IPS DF 4.7 (cell line): ENCODE results near the gene TLCD3B.
"Not testable (repeated sequence)": the region's sequence is repeated elsewhere in the genome, so short reads cannot be mapped to it uniquely, and the experiment has no call there.

Experiments used
- DNase-seq: peaks from one replicate; pipeline ENCODE4 v3.0.0-alpha.2; 2013; ENCODE audit warnings: low spot score; ENCODE audit errors: extremely low read depth

The TLCD3B gene

DNA sequence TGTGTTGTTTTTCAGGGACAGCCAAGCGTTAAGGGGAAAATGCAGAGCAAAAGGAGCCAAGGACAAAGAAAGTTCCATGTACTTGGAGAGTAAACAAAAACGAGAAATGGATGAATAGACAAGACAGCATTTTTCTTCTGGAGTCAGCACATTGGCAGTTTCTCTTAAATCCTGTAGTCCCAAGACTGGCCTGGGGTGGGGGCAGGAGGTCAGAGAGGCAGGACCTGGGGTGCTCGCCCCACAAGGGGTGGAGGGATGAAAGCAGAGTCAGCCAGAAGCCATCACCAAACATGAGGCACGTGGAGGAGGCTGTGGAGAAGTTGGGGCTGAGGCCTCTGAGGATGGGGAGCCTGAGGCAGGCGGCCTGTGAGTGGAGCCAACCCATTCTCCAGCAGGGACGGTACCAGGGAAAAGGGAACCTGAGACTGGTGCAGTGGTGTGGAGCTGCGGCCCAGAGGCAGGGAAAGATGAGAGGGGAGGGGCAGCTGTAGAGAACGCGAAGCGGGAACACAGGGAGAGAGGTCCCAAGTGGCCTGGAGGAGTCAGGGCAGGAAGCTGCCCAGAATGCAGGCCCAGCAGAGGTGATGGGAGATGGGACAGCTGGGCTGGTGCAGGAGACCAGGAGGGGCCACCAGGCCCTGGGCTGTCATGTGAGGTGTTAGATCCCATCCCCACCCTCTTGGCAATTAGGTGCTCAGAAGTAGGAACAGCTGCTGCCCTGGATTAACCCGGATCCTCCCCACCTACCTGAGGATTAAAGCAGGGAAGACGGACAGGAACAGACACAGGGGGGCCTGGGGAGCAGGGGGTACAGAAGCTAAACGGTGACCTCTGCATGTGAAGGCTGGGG lies 3.3 kb downstream of the TLCD3B start:
- no peak for DNase-seq

DNA sequence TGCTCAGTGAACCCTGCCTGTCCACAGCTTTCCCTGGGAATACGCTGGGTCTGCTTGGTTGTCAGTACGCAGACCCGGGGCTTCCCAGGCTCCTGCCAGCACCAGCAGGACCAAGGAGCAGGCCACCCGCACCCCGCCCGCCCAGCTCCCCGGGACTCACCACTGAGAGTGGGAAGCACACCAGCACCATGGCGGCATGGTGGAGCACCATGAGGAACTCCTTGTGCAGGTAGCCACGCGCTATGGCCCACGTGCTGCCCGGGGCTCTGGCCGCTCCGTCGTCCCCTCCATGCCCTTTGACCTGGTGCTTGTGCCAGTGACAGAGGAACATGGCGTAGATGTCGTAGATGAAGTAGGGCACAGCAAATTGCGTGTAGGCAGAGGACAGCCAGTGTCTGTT lies 4.6 kb downstream of the TLCD3B start:
- DNase-seq = no peak

DNA sequence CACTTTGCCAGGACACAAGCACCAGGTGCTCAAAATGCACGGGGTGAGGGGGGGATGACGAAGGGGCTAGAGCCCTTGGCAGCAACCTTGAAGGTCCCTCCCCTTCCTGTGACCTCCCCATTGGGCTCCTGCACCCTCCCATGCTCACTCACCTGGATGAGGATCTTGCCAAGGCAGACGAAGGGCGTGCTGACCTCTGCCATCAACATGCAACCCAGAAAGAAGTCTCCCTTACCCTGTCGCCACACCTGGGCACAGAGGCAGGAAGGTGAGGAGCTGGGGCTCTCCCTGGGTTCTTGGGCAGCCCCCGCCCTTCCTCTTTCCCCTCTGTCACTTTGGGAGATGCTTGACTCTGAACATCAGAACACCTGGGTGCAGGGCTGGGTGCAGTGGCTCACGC lies 5.5 kb downstream of the TLCD3B start:
- no peak for DNase-seq

DNA sequence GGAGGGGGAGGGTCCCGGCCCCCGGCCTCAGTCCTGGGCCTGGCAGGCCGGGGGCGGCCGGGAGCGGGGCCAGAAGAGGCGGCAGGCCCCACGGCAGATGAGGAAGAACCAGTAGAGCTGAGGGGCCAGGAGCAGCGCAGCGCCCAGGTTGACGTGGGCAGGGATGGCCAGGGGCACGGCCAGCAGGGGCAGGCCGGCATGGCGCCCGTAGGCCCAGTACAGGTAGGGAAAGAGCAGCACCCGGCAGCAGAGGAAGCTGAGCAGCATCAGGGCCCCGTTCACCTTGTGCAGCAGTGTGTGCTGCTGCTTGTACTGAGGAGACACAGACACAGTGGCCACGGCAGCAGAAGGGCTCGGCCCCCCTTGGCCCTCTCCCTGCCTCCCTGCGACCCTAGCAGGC lies 5.9 kb downstream of the TLCD3B start:
- DNase-seq = no peak

DNA sequence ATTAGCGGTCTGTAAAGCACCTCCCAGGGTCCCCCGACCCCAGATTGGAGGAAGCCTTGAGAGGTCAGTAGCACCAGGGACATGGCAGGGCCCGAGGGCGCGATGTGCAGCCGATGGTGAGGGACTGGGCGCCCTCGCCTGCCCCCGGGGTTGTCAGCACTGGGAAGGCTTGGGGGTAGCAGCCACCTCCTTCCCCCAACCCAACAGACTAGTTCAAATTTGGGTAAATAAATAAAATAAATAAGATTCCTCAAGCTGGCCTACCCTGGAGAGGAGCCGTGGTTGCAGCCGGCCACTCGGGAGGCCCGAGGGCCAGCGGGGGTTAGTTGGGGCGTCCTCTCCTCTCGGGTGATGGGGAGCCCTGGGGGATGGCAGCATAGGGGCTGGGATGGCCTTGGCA lies 6.6 kb downstream of the TLCD3B start:
- DNase-seq = no peak

DNA sequence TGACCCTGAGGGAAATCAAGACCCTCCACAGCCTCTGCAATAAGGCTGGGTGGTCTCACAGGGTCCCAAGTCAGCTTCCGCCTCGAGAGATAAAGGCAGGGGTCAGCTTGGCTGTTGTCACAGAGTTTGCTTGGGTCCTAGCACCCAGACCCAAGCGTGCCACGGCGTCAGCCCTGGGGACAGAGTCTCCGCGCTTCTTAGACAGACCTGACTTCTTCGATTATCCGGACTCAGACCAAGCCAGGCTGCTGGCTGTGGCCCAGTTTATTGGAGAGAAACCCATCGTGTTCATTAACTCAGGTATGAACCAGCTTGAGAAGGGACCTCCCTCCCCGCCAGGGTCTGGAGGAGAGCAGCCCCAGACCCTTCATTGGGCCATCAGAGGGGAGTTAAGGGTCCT lies 7.5 kb downstream of the TLCD3B start:
- DNase-seq = no peak

DNA sequence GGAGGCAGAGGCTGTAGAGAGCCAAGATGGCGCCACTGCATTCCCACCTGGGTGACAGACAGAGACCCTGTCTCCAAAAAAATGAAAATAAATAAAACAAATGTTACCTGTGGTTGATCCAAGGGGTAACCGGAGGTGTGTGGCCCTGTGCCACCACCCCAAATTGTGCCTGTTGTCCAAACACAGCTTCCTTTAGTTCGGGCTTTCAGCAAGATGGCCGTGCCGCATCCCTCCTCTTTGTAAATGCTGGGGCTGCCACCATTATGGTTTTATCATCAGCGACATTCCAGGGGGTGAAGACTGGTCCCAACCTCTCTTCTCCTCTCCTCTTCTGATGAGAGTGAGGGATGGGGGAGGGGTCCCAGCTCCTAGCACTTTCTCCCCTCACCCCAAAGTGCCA lies 8.2 kb downstream of the TLCD3B start, which contains the start of gene C16orf92:
Gene C16orf92 (plus strand): TSS at position 312 of the 400 bp plus-strand sequence. CDS start 143 bp downstream, outside the sequence.
- no peak for DNase-seq

DNA sequence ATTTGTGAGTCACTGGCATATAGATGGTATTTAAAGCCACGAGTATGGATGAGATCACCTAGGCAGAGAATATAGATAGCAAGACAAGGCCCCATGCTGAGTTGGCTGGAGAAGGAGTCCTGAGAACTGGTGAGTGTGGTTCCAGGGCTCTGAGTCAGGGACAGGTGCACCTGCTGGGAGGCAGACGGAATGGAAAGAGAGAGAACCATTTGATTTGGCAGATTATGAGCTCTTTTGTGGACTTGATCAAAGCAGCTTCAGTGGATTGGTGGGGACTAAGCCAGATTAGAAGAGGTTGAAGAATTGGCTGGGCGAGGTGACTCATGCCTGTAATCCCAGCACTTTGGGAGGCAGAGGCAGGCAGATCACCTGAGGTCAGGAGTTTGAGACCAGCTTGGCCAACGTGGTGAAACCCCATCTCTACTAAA lies 12.3 kb downstream of the TLCD3B start:
- no peak for DNase-seq

DNA sequence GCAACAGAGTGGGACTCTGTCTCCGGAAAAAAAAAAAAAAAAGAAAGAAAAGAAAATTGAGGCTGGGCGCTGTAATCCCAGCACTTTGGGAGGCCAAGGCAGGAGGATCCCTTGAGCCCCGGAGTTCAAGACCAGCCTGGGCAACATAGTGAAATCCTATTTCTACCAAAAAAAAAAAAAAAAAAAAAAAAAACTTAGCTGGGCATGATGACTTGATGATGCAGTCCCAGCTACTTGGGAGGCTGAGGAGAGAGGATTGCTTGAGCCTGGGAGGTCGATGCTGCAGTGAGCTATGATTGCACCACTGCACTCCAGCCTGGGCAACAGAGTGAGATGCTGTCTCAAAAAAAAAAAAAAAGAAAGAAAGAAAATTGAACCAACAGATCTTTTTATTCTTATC lies 13.1 kb downstream of the TLCD3B start:
- not testable (repeated sequence) for DNase-seq

DNA sequence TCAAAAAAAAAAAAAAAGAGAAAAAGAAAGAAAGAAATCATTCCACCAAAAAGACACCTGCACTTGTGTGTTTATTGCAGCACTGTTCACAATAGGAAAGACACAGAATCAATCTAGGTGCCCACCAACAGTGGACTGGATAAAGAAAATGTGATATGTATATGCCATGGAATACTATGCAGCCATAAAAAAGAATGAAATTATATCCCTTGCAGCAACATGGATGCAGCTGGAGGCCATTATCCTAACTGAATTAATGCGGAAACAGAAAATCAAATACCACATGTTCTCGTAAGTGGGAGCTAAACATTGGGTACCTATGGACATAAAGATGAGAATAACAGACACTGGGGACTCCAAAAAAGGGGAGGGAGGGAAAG lies 13.8 kb downstream of the TLCD3B start:
- DNase-seq = no peak

DNA sequence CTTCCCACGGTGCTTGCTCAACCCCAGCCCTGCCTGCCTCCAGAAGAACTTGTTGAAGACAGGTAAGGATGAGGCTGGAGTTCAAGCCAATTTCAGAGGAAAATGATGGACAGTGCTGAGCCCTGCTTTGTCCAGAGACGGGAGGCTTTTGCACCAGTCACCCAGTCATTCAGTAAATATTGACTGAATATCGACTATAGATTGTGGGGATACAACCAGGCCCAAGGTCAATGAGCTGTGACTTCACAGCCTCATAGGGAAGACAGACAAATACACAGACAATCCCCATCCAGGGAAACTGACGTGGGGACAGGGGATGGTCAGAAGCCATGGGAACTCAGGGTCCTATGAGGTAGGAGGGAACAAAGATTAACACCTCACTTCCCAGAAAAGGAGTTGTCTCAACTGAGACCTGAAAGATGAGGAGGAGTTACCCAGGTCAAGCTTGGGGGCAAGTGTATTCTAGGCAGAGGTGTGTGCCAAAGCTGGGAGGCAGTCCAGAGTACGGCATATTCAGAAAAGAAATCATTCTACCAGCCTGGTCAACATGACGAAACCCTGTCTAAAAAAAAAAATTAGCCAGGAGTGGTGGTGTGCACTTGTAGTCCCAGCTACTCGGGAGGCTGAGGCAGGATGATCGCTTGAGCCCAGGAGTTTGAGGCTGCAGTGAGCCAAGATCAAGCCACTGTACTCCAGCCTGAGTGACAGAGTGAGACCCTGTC lies 14.4 kb downstream of the TLCD3B start:
- no peak for DNase-seq

DNA sequence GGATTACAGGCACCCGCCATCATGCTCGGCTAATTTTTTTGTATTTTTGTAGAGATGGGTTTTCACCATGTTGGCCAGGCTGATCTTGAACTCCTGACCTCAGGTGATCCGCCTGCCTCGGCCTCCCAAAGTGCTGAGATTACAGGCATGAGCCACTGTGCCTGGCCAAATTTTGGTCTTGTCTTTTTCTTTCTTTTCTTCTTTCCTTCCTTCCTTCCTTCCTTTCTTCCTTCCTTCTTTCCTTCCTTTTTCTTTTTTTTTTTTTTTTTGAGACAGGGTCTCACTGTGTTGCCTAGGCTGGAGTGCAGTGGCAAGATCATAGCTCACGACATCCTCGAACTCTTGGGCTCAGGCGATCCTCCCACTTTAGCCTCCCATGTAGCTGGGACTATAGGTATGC lies 15.6 kb downstream of the TLCD3B start:
- not testable (repeated sequence) for DNase-seq

DNA sequence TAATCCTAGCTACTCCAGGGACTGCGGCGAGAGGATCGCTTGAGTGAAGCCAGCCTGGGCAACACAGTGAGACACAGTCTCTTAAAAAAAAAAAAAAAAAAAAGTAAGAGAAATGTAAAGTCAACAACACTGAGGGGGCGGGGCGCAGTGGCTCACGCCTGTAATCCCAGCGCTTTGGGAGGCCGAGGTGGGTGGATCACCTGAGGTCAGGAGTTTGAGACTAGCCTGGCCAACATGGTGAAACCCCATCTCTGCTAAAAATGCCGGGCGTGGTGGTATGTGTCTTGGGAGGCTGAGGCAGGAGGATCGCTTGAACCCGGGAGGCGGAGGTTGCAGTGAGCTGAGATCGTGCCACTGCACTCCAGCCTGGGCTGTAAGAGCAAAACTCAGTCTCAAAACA lies 18.5 kb downstream of the TLCD3B start:
- not testable (repeated sequence) for DNase-seq

DNA sequence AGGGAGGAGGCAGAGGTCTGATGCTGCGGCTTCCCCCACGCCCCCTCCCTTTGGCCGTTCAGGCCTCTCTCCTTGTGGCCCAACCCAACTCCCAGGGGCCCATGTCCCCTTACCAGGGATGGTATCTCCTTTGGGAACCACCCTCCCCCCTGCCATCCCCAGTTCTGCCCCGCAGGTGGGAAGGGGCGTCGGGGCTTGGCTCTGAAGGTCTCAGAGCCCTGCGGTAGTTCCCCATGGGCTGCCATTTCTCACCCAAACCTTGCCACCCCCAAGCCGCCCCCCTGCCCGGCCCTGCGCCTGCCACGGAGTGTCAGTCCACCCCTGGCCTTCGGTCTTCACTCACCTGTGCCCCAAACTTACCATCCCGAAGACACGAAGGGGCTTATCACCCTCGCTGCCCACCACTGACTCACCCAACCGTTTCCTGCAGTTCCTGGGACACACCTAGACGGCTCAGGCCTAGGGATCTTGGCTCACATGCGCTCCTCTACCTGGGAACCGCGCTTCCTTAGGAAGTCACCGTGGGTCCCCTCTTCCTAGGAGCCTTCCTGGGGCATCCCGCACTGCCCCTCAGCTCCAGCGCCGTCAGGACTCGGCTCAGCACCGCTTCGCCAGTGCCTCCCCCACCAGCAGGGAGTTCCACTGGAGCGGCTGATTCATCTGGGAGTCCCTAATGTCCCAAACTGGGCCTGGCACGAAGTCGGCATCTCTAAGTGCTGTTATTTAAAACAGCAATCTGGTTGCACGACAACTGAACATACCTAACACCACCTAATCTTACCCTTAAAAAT lies 19.2 kb downstream of the TLCD3B start:
- no peak for DNase-seq

DNA sequence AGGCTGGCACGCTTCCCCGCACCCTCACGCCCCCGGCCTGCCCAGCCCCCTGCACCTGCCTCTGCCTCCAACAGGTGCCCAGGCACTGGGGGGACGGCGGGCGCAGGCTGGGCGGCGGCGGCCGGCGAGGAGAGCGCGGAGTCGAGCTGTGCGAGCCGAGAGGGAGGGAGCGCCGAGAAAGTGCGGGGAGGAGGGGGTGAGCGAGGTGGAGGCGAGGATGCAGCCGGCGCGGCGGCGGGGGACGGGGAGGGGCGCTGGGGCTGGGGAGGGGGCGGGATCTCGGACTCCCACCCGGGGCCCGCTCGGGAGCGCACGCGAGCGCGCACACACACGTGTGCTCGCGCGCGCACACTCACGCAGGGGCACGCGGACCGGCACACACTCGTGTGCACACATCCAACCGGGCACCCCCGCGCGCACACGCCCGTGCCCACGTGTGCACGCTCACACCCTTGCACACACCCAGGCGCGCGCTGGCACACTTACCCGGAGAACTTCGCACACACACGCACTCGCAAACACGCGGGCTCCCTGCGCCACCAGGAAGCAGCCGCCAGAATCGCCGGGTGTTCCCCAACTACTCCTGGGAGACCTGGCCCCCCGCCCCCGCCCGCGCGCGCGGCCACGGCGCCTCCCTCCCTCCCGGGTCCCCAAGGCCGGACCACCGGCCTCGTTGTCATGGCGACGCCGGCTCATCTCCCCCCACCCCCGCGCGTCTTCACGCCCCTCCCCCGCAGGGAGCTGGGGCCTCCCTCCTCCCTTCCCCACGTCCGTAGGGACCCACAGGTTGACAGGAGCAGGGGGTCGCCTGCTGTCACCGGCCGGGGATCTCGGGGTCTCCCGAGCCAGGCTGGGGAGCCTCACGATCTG lies 20.0 kb downstream of the TLCD3B start, which contains the start of gene DOC2A:
Gene DOC2A (minus strand): TSS at position 184 of the 870 bp plus-strand sequence. CDS start 805 bp downstream, outside the sequence.
- DNase-seq = no peak

DNA sequence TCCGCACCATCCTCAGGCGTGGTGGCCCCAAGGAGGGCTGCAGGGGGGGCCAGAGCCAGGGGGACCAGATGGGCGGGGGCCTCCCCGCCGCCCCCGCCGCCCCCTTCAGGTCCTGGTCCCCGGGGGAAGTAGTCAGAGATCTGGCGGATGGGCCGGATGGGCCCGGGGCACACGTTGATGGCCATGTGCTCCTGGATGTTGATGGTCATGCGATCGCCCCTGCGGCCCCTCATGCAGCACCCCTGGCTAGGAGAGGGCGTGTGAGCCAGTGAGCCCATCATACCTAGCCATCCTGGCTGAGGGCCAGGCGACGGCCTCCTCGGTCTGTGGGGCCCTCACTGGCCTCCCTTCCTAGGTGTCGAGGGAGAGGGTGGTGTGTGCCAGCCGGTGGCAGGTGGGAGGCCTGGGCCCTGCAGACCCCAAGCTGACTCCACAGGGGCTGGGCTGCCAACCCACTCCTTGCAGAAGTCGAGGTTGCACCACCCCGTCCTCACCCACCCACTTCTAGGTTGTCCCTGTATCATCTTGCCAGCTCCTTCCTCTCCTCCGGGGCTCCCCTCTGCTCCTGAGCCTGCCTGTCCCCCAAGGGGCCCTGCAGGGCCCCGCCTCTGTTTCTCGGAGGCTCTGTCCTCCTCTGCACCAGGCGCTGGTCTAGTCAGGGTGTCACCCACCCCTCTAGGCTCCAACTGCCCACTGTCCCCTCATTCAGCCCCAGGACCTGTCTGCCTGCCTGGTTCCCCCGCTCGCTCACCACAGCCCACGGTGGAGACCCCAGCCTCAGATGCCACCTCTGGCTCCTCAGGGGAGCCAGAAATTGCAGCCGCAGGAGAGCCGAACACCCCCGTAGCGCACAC lies 20.9 kb downstream of the TLCD3B start:
- DNase-seq = no peak

DNA sequence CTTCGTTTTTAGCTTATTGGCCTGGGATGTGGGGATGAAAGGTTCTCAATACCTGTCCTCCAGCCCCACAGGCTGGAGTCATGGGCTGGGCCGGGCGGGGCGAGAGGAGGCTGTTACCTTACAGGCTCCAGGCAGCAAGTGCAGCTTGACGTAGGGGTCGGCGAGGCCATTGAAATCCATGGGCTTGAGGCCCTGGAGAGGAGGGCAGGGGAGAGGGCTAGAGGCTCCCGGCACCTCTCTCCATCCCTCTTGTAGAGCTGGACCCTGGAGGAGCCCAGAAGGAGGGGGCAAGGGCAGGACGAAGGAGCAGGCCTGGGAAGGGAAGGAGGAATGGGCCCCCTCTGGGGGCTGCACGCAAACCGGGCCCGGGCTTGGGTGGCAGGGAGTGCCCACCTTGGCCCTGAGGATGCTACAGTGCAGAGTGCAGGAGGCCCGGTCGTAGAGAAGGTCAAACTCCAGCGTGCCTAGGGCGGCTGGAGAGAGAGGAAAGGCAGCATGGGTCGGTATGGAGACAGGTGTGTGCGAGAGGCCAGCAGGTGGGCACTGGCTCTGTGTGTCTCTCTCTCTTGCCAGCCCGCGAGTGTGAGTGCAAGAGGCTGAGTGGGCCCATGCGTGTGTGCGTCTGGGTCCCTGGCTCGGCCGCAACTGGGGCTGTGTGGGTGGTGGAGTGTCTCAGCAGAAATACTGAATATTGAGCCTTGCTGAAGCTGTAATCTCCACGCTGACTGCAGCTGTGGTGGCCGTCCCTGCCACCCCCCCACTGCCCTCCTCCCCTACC lies 21.8 kb downstream of the TLCD3B start:
- DNase-seq = no peak

DNA sequence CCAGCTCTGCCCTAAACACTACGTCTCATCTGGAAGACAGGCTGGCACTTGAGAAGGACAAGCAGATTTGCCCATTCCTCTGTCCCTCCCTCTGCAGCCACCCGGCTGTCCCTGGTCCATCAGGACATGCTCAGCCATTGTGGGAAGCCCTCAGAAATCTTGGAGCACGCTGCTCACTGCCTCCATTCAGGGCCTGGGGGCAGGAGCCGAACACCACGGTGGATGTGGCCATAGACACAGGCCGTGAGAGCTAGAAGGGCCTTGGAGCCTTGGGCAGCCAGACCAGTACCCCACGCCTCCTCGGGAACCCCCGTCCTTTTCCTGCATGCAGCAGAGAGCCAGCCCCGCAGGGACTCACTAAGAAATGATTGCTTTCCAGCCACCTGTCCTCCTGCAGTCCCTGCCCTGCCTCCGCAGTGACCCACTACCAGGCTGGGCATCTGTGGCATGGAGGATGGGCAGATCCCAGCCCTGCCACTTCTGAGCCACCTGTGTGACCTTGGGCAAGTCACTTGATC lies 23.6 kb downstream of the TLCD3B start:
- DNase-seq = no peak
